HG03175 (cell line): ENCODE measurements around the gene COL27A1.
"Not testable (repeated sequence)": the region's sequence is repeated elsewhere in the genome, so short reads cannot be mapped to it uniquely, and the experiment has no call there.

Experiments
- ATAC-seq: cut with Tn5 transposase; IDR thresholded peaks from one replicate; pipeline ENCODE4 v1.9.1; 2021; ENCODE audit warnings: mild to moderate bottlenecking, moderate library complexity; ENCODE audit not compliant: unreplicated experiment

COL27A1 gene

GRCh38 chr9:114314881-114315722 is 159.8 kb downstream of the COL27A1 start:
- no peak for ATAC-seq

DNA sequence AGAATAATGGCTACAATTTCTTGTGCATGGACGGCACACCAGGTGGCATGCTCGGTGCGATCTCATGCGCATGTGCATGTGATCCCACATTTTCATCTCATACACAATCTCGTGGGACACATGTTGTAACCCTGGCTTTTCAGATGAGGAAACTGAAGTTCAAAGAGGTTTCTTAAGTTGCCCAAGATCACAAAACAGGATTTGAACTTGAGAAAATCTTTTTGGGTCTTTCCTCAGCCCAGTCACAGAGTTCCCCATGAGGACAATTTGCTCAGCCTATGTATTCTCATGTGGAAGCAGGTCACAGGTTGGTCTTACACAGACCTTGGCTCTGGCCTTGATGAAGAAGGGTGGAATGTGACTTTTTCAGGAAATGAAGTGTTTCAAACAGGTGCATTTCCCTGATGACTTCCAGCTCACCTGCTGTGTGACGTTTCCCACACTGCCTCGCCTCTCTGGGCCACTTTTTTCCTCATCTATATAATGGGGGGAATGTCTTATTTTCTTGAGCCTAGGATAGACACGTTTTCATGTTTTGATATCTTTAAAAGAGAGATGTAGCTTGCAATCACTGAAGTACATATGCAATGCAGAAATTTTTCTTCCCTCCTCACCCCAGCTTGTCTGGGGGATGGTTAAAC is 160.5 kb downstream of the COL27A1 start:
- ATAC-seq: no peak

DNA sequence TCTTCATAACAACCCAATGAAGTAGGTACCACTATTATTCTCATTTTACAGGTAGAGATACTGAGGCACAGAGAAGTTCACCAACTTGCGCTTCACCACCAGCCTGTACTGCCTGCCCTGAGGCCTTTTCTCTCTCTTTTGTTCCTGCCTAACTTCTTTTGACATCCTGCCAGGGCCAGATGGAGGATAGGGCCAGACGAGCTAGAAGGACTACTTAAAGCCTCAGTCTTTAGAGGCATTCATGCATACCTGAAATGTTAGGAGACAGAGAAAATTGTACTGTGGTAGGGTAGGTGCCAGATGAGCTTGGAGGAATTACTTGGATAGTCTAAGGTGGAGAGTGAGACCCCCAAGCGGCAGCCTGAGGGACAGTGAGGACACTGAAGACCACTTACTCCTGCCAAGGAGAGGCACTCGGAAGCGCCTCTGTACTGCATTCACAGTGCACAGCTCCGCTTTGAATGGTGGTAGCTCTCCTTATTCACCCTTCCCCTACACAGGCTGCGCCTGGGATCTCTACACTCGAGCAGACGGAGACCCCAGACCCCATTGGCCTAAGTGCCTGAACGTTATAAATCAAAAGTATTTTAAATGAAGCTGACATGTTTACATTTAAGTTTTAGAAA is 161.4 kb downstream of the COL27A1 start:
- no peak for ATAC-seq

DNA sequence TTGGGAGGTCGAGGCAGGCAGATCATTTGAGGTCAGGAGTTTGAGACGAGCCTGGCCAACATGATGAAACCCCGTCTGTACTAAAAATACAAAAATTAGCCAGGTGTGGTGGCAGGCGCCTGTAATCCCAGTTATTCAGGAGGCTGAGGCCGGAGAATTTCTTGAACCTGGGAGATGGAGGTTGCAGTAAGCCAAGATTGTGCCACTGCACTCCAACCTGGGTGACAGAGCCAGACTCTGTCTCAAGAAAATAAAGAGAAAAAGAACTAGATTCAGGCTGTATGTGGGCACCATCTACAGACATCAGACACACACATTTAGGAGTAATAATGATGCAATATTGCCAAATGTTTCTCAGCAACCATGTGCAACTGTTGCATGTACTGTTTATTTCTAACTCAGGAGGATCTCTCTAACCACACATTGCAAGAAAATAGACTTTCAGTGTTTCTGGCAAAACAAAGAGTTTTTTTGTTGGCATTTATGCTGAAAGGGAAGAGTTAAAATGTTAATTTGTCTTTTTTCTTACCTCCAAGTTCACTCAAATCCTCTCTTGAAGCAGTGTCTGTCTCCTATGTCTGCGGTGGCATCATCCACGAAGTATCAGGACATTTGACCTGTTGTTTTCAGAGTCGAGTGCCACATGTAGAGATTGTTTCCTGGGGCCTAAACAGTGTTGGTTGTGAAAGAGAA is 162.5 kb downstream of the COL27A1 start:
- ATAC-seq: no peak

DNA sequence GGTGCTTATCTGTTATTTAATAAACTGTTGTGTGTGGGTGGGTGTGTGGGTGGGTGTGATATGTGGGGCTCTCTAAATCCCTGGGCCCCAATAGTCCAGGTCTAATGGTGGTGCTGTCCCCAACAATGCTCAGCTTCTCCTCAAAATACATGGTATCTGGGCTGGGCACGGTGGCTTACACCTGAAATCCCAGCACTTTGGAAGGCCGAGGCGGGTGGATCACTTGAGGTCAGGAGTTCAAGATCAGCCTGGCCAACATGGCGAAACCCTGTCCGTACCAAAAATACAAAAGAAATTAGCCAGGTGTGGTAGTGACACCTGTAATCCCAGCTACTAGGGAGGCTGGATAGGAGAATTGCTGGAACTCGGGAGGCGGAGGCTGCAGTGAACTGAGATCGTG is 163.1 kb downstream of the COL27A1 start:
- ATAC-seq: no peak

DNA sequence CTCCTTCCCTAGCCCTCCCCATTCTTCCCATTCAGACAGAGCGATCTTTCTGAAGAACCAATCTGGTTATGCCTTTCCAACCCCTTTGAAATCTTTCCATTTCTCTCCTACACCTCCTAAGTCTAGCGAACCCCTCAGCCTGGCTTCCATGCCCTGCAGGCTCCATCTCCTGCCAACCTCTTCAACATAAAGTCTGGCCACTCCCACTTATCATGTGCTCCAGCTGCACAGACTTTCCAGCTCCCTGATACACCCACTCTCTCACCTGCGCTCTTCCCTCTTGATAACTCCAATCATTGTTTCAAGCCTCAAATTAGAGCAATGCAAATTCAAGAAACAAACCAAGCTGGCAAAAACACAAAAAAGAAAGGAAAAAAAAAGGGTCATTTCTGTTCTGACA is 163.8 kb downstream of the COL27A1 start:
- ATAC-seq: no peak

DNA sequence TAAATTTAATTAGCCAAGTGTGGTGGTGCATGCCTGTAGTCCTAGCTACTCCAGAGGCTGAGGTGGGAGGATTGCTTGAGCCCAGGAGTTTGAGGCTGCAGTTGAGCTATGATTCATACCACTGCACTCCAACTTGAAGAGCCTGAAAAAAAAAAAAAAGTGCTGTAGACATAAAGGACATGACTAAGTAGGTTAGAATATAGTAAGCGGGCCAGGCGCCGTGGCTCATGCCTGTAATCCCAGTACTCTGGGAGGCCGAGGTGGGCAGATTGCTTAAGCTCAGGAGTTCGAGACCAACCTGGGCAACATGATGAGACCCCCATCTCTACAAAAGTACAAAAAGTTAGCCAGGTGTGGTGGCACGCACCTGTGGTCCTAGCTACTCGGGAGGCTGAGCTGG is 165.4 kb downstream of the COL27A1 start:
- not testable (repeated sequence) for ATAC-seq

- ATAC-seq: no peak
These were observed 166.4 kb downstream of the COL27A1 start for GRCh38 chr9:114321759-114322158.

DNA sequence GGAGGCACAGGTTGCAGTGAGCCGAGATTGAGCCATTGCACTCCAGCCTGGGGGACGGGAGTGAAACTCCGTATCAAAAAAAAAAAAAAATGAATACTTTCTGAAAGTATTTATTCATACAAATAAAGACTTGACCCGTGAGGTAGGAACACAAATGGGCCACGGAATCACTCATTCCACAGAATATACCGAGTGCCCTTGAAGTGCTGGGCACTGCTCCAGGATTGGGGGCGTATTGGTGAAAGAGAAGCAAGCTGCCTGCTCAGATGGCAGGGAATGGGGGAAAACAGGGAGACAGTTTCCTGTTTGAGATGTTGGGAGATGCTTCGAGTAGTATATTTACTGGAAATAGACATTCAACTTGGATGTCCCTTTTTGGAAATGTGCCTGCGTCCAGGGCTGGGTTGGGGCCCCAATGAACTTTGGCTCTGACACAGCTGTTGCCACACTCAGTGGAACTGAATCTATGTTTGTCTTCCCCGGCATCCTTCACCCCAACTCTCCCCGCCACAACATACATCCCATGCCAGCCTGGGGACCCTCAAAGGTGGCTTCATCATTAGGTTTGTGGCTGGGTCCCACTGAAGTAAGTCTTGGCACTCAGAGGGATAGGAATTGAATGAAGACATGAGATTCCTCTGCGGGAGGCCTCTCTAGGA is 167.0 kb downstream of the COL27A1 start:
- ATAC-seq: not testable (repeated sequence)

GRCh38 chr9:114322831-114323531 is 167.6 kb downstream of the COL27A1 start, which contains the start of gene ORM1:
TSS of gene ORM1 (plus strand) at chr9:114323098. CDS start at chr9:114323134, 36 bp downstream.
- not testable (repeated sequence) for ATAC-seq

GRCh38 chr9:114323849-114324248 is 168.5 kb downstream of the COL27A1 start:
- ATAC-seq: not testable (repeated sequence)

DNA sequence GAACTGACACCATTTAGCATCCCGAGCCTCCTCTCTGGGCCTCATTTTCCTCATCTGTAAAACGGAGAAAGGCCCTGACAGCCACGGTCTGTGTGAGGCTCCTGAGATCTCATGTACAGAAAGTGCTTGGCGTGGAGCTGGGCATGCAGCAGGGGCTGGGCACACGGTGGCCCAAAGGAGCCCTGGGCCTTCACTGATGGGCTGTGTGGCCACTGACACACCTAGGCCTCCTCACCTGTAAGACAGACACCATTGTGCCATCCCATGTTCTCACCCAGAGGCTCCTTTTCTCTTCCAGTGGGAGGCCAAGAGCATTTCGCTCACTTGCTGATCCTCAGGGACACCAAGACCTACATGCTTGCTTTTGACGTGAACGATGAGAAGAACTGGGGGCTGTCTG is 169.2 kb downstream of the COL27A1 start:
- ATAC-seq: no peak

GRCh38 chr9:114324965-114325364 is 169.6 kb downstream of the COL27A1 start:
- ATAC-seq: not testable (repeated sequence)

DNA sequence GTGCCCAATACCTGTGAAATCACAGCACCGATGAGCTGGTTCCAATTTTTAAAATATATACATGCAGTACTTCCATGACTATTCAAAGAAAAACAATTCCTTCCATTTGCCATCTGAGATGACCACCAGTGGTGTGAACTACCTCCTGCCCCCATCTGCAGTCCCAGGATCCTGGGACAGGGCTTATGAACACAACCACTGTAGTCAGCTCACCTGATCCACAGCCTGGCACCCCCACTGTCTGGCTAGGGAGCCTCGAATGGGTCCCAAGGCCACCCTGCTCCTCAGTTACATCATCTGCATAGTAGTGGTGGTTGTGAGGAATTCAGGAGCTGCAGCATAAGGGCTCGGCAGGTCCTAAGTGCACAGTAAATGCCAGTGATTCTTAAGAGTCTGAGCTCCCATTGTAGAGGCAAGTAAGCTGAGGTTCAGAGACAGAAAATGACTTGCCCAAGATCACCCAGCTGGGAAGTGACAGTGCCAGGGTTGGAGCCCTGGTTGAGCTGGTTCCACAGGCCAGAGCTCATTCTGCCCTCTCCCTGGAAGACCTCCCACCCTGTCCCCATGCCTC is 170.4 kb downstream of the COL27A1 start:
- not testable (repeated sequence) for ATAC-seq

DNA sequence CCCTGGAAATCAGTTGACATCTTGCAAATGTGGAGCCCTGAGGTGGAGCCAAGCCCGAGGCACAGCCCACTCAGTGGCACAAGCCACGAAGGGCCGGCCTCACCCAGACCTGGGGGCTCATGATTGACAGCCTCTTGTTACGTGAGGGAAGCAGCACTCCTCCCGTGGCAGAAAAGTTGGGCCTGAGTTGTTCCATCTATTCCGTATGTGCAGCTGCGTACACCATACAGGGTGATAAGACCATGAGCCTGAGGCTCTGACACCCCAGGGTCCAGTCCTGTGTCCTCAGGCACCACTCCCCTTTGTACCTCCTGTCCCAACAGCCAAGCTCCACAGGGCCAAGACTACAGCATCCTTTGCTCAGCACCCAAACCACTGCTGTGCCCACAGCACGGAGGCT is 172.4 kb downstream of the COL27A1 start:
- no peak for ATAC-seq

DNA sequence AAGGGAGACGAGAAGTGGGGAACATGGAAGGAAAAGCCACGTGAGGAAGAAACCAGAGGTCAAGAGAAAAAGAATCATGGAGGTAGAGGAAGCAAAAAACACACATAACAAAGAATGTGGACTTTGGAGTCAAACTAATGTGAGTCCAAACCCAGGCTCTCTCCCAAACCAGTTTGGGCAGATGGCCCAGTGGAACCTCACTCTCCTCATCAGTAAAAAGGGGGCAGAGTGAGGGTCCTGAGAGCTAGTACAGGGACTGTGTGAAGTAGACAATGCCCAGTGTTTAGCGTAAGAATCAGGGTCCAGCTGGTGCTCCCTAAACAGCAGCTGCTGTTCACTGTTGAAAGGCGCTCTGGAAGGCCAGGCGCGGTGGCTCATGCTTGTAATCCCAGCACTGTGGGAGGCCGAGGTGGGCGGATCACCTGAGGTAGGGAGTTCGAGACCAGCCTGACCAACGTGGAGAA is 173.1 kb downstream of the COL27A1 start:
- not testable (repeated sequence) for ATAC-seq

DNA sequence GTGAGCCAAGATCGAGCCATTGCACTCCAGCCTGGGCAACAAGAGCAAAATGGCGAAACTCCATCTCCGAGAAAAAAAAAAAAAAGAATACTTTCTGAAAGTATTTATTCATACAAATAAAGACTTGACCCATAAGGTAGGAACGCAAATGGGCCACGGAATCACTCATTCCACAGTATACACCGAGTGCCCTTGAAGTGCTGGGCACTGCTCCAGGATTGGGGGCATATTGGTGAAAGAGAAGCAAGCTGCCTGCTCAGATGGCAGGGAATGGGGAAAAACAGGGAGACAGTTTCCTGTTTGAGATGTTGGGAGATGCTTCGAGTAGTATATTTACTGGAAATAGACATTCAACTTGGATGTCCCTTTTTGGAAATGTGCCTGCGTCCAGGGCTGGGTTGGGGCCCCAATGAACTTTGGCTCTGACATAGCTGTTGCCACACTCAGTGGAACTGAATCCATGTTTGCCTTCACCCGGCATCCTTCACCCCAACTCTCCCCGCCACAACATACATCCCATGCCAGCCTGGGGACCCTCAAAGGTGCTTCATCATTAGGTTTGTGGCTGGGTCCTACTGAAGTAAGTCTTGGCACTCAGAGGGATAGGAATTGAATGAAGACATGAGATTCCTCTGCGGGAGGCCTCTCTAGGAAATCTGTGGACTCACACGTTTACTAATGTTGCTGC is 173.7 kb downstream of the COL27A1 start:
- not testable (repeated sequence) for ATAC-seq

GRCh38 chr9:114329625-114330022 is 174.3 kb downstream of the COL27A1 start, which contains the start of gene ORM2:
TSS of gene ORM2 (plus strand) at chr9:114329869. CDS start at chr9:114329905, 36 bp downstream.
- not testable (repeated sequence) for ATAC-seq

DNA sequence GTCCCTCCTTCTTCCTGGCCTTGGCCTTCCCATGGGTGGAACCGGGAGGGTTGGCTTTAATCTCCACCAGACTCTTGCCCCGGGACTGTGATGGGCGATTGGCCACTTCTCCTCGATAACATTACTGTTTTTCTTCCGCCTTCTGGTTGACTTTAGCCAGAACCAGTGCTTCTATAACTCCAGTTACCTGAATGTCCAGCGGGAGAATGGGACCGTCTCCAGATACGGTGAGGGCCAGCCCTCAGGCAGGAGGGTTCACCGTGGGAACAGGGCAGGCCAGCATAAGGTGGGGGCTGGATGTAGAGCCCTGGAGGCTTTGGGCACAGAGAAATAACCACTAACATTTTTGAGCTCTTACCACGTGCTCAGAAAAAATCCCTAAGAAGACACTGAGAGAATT is 175.3 kb downstream of the COL27A1 start:
- no peak for ATAC-seq
